DMS 273 (cell line): ENCODE results near the gene UQCRHL.

Experiments
- DNase-seq: peaks from one replicate; lab custom pipeline; 2025; ENCODE audit not compliant: unreplicated experiment; lab: John Stamatoyannopoulos, UW

UQCRHL gene

GRCh38 chr1:15799004-15799867 lies 8.2 kb downstream of the UQCRHL start:
- peak; percentile 41 for DNase-seq

- DNase-seq: no peak
Observed at GRCh38 chr1:15797614-15798390, 9.6 kb downstream of the UQCRHL start.

- DNase-seq: no peak
Observed at GRCh38 chr1:15796086-15796462, 11.4 kb downstream of the UQCRHL start.

GRCh38 chr1:15788624-15789301 lies 18.7 kb downstream of the UQCRHL start:
- DNase-seq: no peak

GRCh38 chr1:15786581-15786980 lies 20.9 kb downstream of the UQCRHL start:
- no peak for DNase-seq

- no peak for DNase-seq
Observed at GRCh38 chr1:15785683-15786082, 21.8 kb downstream of the UQCRHL start.

GRCh38 chr1:15777909-15778707 lies 29.3 kb downstream of the UQCRHL start:
- no peak for DNase-seq

GRCh38 chr1:15775706-15776105 lies 31.7 kb downstream of the UQCRHL start:
- no peak for DNase-seq

- DNase-seq: no peak
Observed at GRCh38 chr1:15771836-15772515, 35.5 kb downstream of the UQCRHL start.

- no peak for DNase-seq
Observed at GRCh38 chr1:15770313-15770962, 37.0 kb downstream of the UQCRHL start.

GRCh38 chr1:15768388-15768787 lies 39.1 kb downstream of the UQCRHL start:
- no peak for DNase-seq

GRCh38 chr1:15767941-15768340 lies 39.5 kb downstream of the UQCRHL start:
- DNase-seq: no peak

GRCh38 chr1:15765495-15766194 lies 41.8 kb downstream of the UQCRHL start:
- peak; percentile 84 for DNase-seq

- DNase-seq: no peak
Observed at GRCh38 chr1:15764890-15765289, 42.6 kb downstream of the UQCRHL start.

- peak; percentile 76 for DNase-seq
Observed at GRCh38 chr1:15764269-15764764, 43.1 kb downstream of the UQCRHL start.

GRCh38 chr1:15762546-15762945 lies 44.9 kb downstream of the UQCRHL start:
- no peak for DNase-seq

- no peak for DNase-seq
Observed at GRCh38 chr1:15761366-15762128, 45.9 kb downstream of the UQCRHL start.

GRCh38 chr1:15760520-15761211 lies 46.8 kb downstream of the UQCRHL start:
- no peak for DNase-seq
